ENCODE data around the gene ZBTB37.

GRCh38 chr1:173827611-173828010 lies 40.6 kb upstream of the ZBTB37 start:
- TF ChIP-seq POLR2A (IDR thresholded peaks at IDR 0.05) (no peak), CTCF (IDR thresholded peaks at IDR 0.05) (no peak), POLR2AphosphoS5 (IDR thresholded peaks at IDR 0.05) (no peak)

Data from gastroesophageal sphincter (tissue), 3 donors.